Amniotic epithelial cell (primary cell): Measurements from ENCODE around the gene HNMT.
"Not testable (repeated sequence)": the region's sequence is repeated elsewhere in the genome, so short reads cannot be mapped to it uniquely, and the experiment has no call there.

Experiments used
- DNase-seq: peaks from one replicate; pipeline ENCODE4 v3.0.0-alpha.2; 2010; ENCODE audit warnings: low read depth

The HNMT gene

DNA sequence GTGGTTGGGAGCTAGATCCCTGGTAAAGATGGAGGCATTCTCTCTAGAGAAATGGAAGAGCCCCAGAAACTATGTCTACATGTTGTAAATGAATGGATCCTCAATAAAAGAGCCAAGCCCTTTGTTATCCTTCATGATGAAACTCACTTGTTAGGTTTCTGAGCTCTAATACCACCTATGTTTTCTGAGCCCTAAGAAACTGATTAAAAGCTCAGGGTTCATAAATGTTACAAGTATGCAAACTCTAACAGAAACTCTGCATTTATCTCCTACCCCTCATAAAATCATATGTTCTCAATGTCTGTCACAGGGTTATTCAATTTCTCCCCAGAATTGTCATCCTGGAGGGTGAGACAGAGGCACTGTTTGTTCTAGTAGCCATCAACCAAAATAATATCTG lies 18.0 kb upstream of the HNMT start:
- no peak for DNase-seq

DNA sequence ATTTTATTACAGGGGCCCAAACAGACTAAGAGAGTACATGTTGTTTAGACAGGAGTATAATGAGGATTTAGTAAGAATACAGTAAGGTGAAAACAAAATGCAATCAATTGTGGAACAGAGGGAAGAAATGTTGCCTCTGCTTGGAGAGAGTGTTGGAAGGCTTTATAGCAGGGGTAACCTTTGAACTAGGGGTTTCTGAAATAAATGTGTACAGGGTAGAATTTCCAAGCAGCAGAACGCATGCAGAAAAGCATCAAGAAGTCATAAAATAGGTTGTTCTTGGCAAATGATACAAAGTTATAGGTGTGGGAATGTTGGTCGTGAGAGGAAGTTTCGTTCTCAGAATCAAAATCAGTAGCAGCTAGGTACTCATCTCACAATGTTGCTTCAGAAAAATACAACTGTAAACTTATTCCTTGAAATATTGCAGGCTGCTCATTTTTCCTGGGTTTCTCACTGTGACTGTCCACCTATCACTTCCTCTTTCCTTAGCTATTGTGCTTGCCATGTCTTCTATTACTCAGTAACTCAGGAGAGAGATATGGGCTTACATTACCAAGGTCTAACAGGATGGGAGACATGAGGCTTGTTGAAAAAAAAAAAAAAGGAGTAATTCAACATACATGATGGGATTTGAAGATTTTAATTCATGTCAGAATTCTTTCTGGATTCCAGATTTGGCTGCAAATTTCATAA lies 17.1 kb upstream of the HNMT start:
- DNase-seq, result no peak

DNA sequence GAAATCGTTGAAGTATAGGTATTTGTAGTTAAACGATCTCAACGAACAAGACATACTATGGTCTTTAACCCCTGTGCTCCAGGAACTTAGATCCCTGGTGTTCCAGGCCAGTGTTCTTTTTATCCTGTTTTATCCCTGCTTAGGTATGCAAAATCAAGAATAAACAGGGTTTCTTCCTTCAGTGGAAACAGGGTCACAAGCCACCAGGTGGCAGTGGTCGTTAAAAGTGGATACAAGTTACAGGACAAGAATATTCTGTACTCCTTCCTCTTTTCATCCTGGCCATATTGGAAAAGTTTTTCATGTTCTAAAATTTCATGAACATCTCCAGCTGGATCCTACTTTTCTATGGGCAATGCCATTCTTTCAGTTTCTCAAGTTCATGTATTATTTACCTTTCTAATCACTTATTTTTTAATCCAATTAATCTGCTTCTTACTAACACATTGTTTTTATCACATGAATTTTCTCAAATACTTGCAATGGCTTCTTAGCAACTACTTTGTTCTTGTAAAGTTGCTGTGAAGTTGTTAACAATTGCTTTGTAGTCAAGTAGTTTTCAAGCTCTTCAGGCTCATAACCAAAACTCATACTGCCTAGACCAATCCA lies 16.4 kb upstream of the HNMT start:
- DNase-seq, result peak; percentile 74

DNA sequence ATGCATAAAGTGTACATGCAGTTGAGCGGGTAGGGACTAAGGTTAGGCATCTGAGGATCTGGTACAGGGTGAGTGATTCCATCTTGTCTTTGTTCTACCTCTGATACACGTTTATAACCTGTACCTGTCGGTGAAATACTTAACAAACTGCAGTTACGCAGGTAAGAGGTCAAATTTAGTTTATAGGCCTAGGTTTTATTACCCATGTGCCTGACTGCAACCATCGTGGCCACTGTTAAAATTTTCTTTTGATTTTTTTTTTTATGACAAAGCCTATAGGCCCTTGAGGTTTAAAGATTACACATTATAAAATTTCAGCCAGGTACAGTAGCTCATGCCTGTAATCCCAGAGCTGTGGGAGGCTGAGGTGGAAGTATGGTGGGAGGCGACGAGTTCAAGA lies 15.4 kb upstream of the HNMT start:
- DNase-seq, result no peak

DNA sequence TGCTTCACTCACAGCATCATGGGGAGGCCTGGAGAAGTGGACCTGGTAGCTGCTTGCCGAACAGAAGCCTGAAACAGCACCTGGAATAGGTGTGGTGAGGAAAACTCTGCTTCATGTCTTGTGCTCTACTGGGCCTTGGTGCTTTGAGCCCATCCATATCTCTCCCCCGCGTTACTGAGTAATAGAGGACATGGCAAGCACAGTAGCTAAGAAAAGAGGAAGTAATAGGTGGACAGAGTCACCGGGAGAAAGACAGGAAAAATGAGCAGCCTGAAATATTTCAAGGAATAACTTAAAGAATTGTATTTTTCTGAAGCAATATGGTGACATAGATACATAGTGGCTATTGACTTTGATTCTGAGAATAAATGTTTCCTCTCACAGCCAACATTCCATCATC lies 14.0 kb upstream of the HNMT start:
- no peak for DNase-seq

DNA sequence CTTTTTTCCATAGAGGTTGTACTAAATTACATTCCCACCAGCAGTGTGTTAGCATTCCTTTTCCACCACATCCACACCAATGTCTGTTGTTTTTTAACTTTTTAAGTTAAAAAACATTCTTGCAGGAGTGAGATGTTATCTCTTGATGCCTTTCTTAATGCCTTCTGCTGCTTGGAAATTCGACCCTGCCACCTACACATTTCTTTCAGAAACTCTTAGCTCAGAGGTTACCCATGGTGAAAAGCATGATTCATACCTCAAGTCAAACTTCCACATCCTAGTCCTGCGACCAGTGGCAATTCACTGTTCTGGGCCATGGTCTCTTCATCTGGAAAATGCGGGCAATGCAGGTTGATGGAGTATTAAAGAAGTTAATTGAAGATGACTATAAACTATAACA lies 12.7 kb upstream of the HNMT start:
- DNase-seq, result peak; percentile 80

DNA sequence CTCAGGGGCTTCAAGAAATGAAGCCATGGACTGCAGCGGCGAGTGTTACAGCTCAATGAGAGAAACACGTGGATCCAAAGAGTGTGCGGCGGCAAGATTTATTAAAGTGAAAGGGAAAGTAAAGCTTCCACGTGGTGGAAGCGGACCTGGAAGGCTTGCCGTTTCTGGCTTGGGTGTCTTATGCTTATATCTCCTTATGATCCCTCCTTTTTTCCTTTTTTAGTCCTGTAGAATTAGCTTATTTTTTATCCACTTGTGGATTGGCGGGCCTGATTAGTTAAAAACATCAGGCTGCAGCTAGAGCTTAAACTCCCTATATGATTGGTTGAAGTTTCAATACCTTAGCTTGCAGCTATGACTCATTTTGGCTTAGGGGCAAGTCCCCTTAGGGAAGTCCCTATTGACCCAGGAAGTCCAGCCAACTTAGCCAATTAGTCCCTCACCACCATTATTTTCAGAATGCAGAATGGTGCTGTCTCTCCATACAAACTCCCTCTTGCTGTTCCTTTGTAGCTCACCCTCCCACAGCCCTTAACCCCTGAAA lies 11.6 kb upstream of the HNMT start:
- no peak for DNase-seq

DNA sequence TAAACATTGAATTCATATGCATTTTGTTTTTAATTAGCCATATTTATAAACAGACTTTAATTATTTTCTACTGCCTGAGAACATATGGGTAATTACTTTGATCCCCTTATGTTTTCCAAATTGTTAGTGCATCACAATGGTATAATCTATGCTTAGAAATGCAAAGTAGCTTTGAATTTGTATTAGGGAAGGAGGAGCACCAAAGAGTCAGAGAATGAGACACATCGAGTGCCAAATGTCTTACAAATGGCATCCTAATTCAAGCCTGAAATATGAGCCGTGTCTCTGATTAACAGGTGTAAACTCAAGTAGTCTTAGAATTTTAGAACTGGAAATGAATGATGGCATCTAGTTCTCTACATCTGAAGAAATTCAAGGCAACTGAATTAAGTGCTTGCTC lies 8.7 kb upstream of the HNMT start:
- DNase-seq, result no peak

DNA sequence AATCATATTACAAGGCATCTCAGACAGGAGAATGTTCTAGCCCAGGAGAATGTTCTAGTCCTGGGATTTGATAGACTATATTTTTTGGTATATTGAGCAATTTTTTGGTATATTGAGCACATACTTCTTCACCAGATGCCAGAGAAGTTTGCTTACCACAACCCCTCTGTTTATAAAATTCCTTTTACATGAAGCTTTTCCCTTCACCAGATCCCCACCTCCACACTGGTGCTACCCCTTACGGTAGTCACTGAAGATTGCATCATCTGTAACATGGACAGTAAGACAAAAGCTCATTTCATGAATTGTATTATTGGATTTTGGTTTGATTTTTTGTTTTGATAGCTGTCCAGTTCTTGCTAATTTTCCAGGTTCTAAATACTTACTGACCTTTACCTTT lies 7.2 kb upstream of the HNMT start:
- peak; percentile 98 for DNase-seq

DNA sequence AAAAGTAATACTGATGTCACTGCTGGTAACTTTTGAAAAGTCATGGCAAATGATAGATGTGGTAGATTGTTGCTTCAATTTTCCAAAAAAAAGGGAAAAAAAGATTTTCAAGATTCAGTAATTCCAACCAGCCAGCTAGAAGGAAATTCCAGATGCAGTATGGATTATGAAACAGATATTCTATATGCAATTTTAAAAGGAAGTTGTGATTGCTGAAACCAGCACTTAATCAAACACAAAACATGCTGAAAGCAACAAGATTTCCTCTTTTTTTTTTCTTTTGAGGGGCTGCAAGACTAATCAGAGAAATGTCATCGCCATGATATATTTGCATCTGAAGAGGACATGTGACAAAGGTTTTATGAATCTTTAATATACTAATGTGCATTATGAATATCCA lies 5.1 kb upstream of the HNMT start:
- no peak for DNase-seq

DNA sequence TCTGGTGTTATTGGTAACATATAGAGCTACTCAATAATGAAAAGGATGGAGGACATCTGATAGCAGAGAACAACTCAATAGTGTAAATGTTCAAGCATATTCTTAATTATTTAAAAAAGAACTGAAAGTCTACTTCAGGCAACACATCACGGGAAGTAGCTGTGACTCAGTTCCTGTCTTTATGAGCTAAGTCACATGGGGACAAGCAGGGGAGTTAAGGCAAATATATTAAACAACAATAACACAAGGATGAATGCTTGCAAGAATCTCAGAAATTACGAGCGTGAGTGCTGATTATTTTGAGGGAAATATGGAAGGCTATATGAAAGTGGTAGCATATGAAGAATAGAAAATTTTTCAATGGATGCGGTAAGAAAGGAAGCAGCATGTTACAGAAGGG lies 4.0 kb upstream of the HNMT start:
- DNase-seq, result no peak

DNA sequence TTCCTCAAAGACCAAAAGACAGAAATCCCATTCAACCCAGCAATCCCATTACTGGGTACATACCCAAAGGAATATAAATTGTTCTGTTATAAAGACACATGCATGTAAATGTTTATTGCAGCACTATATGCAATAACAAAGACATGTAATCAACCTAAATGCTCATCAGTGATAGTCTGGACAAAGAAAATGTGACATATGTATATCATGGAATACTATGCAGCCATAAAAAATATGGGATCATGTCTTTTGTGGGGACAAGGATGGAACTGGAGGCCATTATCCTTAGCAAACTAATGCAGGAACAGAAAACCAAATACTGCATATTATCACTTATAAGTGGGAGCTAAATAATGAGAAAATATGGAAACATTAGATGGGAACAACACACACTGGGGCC lies 2.7 kb upstream of the HNMT start:
- DNase-seq, result no peak

DNA sequence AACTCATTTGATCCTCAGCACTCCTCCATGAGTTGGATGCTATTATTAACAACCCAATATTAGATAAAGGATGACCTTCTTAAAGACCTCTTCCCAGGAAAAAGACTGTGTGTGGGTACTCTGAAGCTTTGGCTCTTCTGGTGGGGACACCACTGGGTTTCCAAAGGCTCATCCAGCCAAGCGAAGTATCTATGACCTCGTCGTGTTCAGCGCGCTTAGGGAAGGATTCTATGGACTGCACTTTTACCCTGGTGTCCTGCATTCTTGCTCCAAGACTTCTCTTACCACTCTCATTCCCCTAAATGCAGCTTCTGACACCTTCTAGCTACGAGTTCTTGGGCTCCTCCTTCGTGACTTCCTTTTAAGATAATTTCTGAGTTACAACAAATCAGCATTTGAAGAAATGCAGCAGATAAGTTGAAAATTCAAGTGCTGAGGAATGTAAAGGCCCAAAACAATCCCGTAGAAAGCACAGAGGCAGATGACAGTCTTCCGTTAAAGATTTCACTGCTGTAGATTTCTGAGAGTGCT lies 673 bp upstream of the HNMT start:
- DNase-seq, result no peak

DNA sequence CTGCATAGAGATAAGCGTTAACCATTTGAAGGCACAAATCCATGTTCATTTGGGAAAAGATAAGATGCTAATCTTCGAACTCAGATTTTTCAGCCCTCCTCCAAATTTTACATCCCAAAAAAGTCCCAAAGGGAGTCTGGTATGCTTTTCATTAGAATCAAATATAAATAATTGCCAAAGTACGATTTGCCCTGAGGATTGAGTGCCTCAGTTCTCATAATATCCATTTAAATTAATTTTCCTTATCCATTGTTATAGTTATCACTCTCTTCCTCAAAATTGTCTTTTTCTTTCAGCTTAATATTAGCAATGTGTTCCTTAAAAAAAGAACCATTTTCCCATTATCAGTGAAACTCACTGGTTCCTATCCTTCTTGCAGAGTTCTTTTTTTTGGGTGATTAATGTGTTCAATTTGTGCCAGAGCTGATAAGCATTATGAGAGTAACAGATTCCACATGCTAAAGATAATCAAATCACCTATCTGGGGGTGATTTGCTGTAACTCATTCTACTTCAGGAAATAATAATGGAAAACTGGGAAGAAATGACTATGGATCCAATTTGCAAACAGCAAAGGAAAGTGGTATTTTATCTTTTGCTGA lies 686 bp downstream of the HNMT start:
- DNase-seq, result peak; percentile 22

DNA sequence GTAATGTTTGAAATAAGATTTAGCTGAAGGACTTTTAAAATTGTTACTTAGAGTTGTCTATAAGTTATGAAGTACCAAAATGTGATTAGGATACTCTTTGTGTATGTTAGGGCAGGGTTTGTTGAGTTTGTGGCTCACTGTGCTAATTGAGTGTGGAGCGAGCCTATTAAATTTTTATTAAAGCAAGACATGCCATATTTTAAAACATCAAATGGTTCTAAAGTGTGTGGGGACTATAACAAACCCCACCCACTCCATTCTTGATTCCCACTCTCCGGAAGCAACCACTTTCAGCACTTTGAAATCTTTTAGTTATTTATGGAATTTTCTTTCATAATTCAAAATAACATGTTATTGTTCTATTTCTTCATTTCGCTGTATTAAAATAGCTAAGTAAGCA lies 1.8 kb downstream of the HNMT start:
- DNase-seq, result peak; percentile 20

DNA sequence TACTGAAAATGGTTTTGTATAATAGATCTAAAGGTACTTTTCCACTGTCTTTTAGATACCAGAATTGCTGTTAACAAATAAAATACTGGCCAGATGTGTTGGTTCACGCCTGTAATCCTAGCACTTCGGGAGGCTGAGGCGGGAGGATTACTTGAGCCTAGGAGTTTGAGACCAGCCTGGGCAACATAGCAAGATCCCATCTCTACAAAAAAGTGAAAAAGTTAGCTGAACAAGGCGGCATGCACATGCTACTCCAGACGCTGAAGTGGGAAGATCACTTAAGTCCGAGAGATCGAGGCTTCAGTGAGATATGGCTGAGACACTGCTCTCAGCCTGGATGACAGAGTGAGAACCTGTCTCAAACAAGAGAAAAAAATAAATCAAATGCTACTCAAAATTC lies 2.8 kb downstream of the HNMT start:
- no peak for DNase-seq

DNA sequence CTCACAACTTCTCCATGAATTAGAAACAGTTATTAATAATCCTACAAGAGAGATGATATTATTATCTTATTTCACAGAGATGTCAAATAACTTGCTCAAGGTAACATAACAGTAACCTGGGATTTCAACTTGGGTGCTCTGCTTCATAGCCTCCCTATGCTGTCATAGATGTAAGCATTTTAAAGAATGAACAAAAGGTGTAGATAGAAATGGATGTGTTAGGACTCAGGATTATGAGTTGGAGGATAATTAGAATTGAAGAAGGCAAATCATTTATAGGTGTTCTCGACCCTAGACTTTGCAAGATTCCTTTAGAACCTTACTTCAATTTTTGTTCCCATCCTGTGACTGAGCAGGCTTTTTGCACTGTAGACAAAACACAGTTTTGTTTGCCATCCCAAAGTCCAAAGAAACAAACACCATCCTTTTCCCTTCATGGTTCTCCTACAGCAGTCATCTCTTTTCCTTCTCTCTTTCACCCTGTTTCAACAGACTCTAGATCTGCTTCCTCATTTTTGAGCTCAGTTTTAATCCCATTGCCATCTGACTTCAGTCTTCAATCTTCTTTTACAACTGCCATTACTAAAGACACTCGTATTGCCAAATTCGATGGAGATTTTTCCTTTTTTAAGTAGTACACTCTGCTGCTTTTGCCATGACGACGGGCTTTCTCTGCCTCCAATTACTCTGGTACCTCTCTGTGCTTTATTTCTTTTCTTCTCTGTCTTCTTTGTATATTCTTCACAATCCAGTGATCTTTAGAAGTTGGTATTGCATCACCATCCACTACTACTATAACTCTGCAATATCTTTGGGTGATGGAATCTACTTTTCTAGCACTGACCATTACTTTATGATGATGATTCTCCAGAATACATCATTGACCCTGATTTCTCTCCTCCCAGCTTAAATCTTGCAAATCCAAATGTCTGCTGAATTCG lies 4.5 kb downstream of the HNMT start:
- no peak for DNase-seq

DNA sequence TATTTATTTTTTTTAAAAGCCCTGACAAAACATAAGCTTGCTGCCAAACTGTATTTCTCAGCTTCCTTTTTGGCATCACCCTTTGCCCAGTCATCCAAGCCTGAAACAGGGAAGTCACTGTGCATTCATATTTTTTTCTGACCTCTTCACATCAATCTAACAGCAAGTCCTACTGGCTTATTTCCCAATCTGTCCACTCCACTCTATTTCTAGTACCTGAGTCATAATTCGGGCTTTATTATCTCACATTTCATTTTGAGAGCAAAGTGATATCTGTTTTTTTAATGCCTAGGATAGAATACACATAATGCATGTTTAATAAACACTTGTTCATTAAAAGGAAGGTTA lies 5.1 kb downstream of the HNMT start:
- DNase-seq, result peak; percentile 94

DNA sequence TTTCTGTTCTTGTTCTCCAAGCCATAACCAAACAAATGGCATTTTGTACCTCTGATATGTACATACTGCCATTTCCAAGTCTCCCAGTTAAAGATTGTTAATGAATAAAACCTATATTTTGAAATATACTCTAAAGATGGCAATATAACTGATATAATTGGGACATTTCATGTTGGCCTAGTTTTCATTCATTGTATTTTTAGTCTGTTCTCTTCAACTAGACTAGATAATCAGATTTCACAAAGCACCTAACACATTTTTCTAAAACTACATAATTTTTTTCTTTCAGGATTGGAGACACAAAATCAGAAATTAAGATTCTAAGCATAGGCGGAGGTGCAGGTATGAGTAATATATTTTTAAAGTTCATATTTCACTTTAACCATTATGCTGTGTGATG lies 5.6 kb downstream of the HNMT start:
- no peak for DNase-seq

DNA sequence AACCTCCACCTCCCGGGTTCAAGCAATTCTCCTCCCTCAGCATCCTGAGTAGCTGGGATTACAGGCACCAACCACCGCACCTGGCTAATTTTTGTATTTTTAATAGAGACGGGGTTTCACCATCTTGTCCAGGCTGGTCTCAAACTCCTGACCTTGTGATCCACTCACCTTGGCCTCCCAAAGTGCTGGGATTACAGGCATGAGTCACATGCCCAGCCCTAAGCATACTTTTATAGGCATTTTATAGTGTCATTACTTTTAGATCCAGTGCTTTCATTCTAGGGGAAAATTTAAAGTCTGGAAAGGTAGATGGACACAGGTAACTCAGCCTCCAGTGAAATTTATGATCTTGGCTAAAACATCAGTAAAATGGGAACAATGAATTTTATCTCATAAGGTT lies 7.0 kb downstream of the HNMT start:
- not testable (repeated sequence) for DNase-seq

DNA sequence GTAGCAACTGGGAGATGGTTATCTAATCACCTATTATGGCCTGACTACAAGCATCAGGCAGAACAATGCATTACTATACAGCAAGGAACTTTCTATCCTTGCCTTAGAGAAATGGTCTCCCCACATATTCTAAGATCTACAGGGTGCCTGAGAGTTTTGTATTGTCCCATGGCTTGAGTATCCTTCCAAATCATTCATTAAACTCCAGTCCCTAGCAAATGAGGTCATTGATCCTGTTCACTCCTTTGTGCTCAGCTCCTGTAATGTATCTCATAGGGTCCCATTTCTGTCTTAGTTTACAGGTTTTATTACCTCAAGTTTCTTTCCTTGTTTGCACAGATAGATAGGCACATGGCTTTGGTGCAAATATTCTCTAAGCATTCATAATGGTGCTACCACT lies 9.0 kb downstream of the HNMT start:
- DNase-seq, result no peak
